NCI-H2107 (cell line): ENCODE results near the gene EGF.
"Not testable (repeated sequence)": the region's sequence is repeated elsewhere in the genome, so short reads cannot be mapped to it uniquely, and the experiment has no call there.

Experiments
- DNase-seq: peaks from one replicate; lab custom pipeline; 2025; lab: John Stamatoyannopoulos, UW

EGF gene

DNA sequence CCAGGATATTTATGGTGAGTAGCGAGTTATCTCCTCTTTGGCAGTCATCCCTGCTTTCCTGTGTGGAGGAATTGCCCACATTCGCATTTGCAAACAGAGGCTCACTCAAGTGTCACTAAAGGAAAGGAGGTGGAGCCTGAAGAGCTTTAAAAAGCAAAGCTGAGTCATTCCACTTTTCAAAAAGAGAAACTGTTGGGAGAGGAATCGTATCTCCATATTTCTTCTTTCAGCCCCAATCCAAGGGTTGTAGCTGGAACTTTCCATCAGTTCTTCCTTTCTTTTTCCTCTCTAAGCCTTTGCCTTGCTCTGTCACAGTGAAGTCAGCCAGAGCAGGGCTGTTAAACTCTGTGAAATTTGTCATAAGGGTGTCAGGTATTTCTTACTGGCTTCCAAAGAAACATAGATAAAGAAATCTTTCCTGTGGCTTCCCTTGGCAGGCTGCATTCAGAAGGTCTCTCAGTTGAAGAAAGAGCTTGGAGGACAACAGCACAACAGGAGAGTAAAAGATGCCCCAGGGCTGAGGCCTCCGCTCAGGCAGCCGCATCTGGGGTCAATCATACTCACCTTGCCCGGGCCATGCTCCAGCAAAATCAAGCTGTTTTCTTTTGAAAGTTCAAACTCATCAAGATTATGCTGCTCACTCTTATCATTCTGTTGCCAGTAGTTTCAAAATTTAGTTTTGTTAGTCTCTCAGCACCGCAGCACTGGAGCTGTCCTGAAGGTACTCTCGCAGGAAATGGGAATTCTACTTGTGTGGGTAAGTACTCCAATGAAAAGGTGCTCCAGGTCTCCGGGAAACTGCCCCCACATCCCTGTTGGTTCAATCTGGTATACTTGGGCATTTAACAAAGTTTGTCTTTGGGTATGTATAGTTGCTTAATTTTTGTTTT, at the start of gene EGF:
TSS of gene EGF (plus strand) at position 178 of the 890 bp plus-strand sequence. CDS start at position 631, 453 bp downstream.
- no peak for DNase-seq

- no peak for DNase-seq
These were observed 48.5 kb upstream of the EGF start for GRCh38 chr4:109864134-109864533.

- no peak for DNase-seq
These were observed 42.6 kb upstream of the EGF start for GRCh38 chr4:109870061-109870460.

DNA sequence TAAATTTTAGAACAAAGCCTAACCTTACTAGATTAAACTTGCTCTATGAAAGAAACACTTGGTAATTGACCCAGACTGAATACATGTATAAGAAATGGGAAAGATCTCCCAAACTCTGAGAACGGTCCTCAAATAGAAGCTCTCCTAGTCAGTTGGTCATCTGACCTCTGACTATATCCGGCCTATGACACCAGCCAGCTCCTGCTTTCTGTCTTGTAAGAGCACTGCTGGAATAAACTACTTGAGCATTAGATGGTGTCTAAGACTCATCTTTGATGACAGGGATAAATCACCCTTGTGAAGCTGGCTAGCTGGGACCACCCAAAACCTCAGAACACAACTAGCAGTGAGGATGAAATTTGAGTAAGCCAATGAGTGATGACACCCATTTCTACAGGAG, 40.6 kb upstream of the EGF start:
- DNase-seq, result no peak

- no peak for DNase-seq
These were observed 39.6 kb upstream of the EGF start for GRCh38 chr4:109872950-109873656.

GRCh38 chr4:109873791-109874514, 38.7 kb upstream of the EGF start:
- no peak for DNase-seq

GRCh38 chr4:109875106-109875505, 37.6 kb upstream of the EGF start:
- no peak for DNase-seq

- not testable (repeated sequence) for DNase-seq
These were observed 37.1 kb upstream of the EGF start for GRCh38 chr4:109875553-109875952.

GRCh38 chr4:109876634-109877265, 35.9 kb upstream of the EGF start:
- no peak for DNase-seq

- no peak for DNase-seq
These were observed 35.3 kb upstream of the EGF start for GRCh38 chr4:109877400-109877799.

DNA sequence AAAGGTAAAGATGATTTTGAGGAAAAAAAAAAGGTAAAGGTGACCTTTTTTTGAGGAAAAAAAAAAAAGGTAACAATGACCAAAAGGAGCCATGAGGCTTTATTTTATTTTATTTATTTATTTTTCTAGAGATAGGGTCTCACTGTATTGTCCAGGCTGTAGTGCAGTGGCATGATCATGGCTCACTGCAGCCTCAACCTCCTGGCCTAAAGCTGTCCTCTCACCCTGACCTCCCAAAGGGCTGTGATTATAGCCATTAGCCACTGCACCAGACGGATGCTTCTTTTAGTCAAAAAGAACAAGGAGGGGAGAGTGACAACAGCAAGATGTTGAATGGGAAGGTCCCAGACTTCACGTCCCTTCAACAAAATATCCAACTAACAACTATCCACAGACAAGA, 34.3 kb upstream of the EGF start:
- DNase-seq, result no peak

GRCh38 chr4:109879081-109879480, 33.6 kb upstream of the EGF start:
- DNase-seq, result no peak

DNA sequence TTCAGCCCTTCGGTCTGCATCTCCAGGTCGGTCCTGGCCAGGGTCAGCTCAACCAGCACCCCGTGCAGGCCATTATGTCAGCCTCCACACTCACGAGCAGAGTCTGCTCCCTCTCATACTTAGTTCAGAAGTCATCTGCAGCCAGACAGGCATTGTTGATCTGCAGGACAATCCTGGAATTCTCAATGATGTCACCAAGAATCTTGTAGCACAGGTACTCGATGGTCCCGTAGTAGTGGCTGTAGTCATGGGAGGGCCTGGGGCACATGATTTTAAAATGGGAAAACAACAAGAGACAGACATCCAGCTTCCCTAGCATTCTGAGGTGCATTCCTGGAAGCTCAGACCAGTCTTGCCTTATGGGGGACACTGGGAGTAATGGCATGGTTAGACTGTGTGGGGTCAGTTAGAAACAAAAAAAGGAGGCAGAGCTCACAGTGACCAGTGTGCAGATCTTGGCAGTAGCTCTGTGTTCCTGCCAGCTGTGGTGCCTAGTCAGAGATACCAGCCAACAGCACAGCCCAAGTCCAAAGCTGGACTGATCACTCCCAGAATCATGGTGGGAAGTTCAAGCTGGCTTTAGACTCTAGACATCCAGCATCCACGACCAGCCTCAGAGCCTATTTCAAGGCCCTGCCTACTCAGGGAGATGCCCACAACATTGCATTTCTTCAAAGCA, 32.9 kb upstream of the EGF start:
- no peak for DNase-seq

- DNase-seq, result no peak
These were observed 26.4 kb upstream of the EGF start for GRCh38 chr4:109886303-109886702.

DNA sequence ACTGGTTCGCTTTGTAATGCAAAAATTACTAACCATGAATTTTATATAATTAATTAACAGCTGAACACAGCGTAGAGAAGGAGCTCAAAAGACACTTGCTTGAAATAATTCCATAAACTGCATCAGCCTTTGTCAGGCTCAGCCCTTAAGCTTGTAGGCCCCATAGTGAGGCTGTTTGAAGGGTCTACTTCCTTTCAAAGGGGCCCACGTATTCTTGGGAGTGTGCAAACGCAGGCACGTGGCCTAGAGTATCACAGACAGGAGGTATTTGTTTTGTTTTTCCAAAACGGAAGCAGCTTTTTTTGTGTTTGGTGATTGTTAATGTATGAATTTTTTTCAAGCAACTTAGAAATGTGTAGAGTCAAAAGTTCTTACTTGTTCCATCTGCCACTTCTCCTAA, 25.6 kb upstream of the EGF start:
- DNase-seq, result no peak

GRCh38 chr4:109890076-109890475, 22.6 kb upstream of the EGF start:
- DNase-seq, result no peak

GRCh38 chr4:109902559-109903251, 10.0 kb upstream of the EGF start:
- DNase-seq, result no peak

- DNase-seq, result no peak
These were observed 4.0 kb upstream of the EGF start for GRCh38 chr4:109908731-109909130.

DNA sequence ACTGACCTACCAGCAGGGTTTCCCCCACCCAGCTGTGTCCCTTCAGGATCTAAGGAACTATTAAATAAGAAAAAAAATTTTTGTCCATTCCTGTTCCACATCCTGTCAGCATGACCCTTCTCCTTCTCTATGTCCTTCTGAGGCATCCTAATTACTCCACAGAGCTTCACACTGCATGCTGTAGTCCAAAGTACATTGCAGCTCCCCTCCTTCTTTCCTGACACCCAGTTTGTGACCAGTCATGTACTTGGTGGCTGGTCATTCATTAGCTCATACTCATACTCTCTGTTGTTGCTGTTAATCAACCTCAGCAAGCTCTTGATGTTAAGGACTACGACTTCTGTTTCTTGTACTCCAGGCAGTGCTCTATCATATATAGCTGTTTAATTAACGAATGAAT, 2.4 kb upstream of the EGF start:
- no peak for DNase-seq

DNA sequence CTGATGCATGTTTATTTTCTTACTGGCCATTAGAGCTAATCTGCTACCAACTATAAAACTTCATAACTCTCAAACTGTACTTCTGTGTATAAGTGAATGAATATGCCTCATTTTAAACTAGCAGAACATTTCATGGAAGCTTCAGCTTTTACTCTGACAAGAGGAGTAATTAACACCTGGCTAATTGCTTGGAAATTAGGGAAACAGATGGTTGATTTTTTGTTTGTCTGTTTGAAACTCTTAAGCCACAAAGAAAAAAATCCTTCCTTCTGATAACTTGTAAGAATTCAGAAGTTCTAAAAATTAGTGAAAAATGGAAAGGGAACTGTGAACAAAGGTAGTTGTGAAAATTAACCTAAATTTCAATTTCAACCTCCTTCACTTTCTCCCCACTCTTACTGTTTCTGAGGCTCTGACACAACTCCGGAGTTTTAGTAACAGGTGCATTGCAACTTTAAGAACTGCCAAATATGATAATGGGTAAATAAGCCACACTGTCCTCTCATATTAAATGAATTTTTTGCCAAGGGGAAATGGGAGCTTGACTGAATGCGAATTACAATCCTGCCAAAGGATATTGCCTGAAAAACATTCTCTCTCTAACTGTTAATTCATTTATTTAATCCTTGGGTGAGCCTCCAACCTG, 1.0 kb downstream of the EGF start:
- DNase-seq, result no peak
